ENCODE data around the gene ERBIN.
A peak's percentile ranks its signal among the peaks of the same experiment; 100 is the strongest.
"Not testable (repeated sequence)": the region's sequence is repeated elsewhere in the genome, so short reads cannot be mapped to it uniquely, and the experiment has no call there.

ERBIN gene, protein sequence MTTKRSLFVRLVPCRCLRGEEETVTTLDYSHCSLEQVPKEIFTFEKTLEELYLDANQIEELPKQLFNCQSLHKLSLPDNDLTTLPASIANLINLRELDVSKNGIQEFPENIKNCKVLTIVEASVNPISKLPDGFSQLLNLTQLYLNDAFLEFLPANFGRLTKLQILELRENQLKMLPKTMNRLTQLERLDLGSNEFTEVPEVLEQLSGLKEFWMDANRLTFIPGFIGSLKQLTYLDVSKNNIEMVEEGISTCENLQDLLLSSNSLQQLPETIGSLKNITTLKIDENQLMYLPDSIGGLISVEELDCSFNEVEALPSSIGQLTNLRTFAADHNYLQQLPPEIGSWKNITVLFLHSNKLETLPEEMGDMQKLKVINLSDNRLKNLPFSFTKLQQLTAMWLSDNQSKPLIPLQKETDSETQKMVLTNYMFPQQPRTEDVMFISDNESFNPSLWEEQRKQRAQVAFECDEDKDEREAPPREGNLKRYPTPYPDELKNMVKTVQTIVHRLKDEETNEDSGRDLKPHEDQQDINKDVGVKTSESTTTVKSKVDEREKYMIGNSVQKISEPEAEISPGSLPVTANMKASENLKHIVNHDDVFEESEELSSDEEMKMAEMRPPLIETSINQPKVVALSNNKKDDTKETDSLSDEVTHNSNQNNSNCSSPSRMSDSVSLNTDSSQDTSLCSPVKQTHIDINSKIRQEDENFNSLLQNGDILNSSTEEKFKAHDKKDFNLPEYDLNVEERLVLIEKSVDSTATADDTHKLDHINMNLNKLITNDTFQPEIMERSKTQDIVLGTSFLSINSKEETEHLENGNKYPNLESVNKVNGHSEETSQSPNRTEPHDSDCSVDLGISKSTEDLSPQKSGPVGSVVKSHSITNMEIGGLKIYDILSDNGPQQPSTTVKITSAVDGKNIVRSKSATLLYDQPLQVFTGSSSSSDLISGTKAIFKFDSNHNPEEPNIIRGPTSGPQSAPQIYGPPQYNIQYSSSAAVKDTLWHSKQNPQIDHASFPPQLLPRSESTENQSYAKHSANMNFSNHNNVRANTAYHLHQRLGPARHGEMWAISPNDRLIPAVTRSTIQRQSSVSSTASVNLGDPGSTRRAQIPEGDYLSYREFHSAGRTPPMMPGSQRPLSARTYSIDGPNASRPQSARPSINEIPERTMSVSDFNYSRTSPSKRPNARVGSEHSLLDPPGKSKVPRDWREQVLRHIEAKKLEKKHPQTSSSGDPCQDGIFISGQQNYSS (N-terminal part only)

DNA sequence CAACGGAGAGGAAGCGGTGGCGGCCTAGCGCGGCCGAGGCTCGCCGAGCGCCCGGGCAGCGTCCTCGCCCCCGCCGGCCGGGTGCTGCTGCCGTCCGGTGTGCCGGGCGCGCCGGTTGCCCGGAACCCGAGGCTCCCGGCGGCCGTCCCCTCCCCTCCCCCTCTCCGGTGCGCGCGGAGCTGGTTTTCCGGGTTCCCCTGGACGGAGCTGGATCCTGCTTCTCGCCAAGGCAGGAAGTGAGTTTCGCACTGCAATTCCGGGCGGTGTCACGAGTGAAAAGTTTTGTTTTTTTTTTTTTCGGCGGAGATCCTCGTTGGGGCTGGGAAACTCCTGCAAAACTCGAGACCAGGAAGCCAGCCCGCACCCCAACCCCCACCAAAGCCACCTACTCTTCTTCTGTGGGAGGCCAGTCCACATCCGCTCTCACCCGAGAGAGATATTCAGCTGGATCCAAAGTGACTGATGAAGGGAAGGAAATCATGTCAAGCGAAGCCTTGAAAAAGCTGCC is at the start of gene ERBIN:
TSS of gene ERBIN (plus strand) at position 300 of the 508 bp plus-strand sequence. CDS start 66,144 bp downstream, outside the sequence.
- peak; percentile 17 for DNase-seq

DNA sequence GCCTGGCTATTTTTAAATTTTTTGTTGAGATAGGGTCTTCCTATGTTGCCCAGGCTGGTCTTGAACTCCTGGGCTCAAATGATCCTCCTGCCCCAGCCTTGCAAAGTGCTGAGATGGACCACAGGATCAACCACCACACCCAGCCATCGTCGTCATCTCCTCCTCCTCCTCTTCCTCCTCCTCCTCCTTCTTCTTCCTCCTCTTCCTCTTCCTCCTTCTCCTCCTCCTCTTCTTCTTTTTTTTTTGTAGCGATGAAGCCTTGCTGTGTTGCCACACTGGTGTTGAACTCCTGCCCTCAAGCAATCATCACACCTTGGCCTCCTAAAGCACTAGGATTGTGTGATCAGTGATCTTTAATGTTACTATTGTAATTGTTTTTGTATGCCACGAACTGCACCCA is 49.4 kb upstream of the ERBIN start:
- no peak for DNase-seq

DNA sequence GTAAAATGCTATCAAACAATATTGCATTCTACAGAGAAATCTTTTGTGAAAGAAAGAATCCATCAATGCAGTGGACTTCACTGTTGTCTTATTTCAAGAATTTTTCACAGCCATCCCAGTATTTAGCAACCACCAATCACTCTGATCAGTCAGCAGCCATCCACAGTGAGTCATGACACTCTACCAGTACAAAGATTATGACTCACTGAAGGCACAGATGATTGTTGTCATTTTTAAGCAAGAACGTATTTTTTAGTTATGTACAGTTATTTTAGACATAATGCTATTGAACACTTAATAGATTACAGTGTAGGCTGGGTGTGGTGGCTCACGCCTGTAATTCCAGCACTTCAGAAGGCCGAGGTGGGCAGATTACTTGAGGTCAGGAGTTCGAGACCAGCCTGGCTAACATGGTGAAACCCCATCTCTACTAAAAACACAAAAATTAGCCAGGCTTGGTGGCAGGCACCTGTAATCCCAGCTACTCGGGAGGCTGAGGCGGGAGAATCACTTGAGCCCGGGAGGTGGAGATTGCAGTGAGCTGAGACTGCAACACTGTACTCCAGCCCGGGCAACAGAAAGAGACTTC is 46.6 kb upstream of the ERBIN start:
- DNase-seq = not testable (repeated sequence)

- DNase-seq = peak; percentile 27
These were observed 45.8 kb upstream of the ERBIN start for GRCh38 chr5:65880496-65881072.

GRCh38 chr5:65882278-65882677 is 44.1 kb upstream of the ERBIN start:
- no peak for DNase-seq

- no peak for DNase-seq
These were observed 42.9 kb upstream of the ERBIN start for GRCh38 chr5:65883461-65883860.

DNA sequence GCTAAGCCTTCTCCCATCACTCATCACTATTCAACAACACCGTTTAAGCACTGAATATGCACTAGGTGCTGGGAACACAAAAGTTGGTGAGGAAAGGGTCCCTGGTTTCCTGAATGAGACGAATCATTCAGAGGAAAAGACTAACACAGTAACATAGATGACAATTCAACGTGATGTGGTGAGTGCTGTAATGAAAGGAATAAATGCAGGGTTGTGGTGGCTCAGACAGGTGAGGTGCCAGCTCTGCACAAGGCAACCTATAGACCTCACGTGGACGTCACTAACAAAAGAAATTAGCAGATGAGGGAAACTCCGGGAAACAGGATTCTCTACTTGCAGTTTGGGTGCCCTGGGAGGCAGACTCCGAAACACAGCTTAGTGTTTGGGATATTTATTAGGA is 40.0 kb upstream of the ERBIN start:
- no peak for DNase-seq

- not testable (repeated sequence) for DNase-seq
These were observed 34.4 kb upstream of the ERBIN start for GRCh38 chr5:65892024-65892423.

DNA sequence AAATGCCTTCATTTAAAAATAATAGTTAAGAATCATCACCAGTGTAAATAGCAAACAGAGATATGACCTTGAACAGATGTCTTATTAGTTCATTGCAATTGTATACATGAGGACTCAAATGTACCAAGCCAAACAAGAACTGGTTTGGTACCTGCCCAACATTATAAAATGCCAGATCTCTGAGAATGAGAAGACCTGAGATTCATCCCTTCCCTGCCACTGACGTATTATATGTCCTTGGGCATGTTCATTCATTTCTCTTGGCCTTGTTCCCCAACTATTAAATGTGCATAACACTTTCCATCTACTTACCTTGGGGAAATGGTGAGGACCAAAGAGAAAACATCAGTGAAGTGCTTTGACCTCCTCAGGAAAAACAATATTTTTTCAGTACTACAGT is 33.6 kb upstream of the ERBIN start:
- DNase-seq = no peak

- DNase-seq = no peak
These were observed 32.5 kb upstream of the ERBIN start for GRCh38 chr5:65893749-65894430.

DNA sequence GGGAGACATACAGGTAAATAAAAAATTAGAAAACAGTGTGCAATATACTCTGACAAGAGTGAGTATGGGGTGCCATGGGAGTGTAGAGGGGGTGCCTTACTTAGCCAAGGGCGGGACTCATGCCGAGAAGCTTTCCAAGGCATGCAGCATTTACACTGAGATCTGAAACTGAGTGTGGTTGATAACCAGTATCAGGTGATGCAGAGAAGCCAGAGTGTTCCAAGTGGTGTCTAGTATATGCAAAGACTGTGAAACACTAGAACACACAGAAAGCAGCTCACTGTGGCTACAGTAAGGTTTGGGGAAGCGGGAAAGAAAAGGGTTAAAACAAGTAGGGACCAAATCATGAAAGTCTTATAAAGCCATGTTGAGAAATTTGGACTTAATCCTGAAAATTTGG is 30.5 kb upstream of the ERBIN start:
- DNase-seq = no peak

DNA sequence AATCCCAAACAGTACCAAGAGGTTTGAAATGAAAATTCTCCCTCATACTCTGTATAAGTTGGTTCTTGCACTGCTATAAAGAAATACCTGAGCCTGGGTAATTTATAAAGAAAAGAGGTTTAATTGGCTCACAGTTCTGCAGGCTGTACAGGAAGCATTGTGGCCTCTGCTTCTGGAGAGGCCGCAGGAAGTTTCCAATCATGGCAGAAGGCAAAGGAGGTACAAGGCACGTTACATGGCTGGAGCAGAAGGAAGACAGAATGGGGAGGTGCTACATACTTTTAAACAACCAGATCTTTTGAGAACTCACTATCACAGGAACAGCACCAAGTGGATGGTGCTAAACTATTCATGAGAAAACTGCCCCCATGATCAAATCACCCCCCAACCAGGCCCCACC is 25.6 kb upstream of the ERBIN start:
- no peak for DNase-seq

GRCh38 chr5:65902104-65902503 is 24.3 kb upstream of the ERBIN start:
- no peak for DNase-seq

GRCh38 chr5:65903581-65903980 is 22.8 kb upstream of the ERBIN start:
- DNase-seq = no peak

- DNase-seq = no peak
These were observed 20.1 kb upstream of the ERBIN start for GRCh38 chr5:65906256-65906655.

DNA sequence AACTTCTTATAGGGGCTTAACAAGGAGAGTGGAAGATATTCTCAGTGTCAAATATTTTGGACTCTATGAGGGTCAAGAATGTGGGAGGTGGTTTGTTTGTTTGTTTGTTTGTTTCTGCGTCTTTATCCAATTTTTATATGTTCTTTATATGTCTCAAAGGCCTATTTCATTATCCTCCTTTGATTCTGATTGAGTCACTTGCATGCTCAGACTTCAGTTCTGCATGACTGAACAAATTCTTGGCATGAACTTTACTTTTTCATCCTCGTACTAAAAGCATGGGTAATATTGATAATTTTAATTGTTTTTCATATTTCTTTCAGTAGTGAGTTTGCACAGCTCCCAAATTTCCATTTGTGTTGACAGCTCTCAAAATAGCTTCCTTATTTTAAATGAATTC is 19.2 kb upstream of the ERBIN start:
- DNase-seq = no peak

- DNase-seq = no peak
These were observed 15.7 kb upstream of the ERBIN start for GRCh38 chr5:65910711-65911110.

- no peak for DNase-seq
These were observed 14.1 kb upstream of the ERBIN start for GRCh38 chr5:65912311-65912710.

GRCh38 chr5:65913519-65913918 is 12.9 kb upstream of the ERBIN start:
- DNase-seq = no peak

- DNase-seq = no peak
These were observed 11.7 kb upstream of the ERBIN start for GRCh38 chr5:65914641-65915196.

GRCh38 chr5:65915661-65916060 is 10.7 kb upstream of the ERBIN start:
- not testable (repeated sequence) for DNase-seq

All from NCI-H2171 treated with DMSO at 0.1 percent for 48 hours (cell line).